Endothelial cell of umbilical vein (primary cell): ENCODE measurements around the gene TBX4. TPM values are rescaled to one million over a fixed set of nuclear protein-coding genes. Genes with fewer than 3 reads are reported as not detected.

ENCODE experiments used
- BruUV-seq: library from RNA; stranded (reverse); fragments of 400-500 nt; replicated peaks from 2 replicates; lab custom pipeline; 2021; lab: Mats Ljungman, UMichigan
- CTCF ChIA-PET: fragments of 300-600, 350-600 bp; sonication (Branson Sonifier 250); formaldehyde crosslinking; loops from one replicate; lab custom pipeline; 2021; ENCODE audit warnings: antibody characterized with exemption, inconsistent platforms; lab: Charles Lee
- POLR2A ChIA-PET: fragments of 300-600, 350-600 bp; sonication (Branson Sonifier 250); formaldehyde crosslinking; loops from one replicate; lab custom pipeline; 2021; ENCODE audit warnings: antibody characterized with exemption, inconsistent platforms; lab: Charles Lee
- DNase-seq: peaks from one replicate; pipeline ENCODE4 v3.0.0-alpha.2; 2011; ENCODE audit warnings: low read depth, low spot score
- FAIRE-seq: peaks from 2 replicates; lab custom pipeline; 2011; peaks lifted over from hg19 to GRCh38; lab: Jason Lieb, UNC
- H2AFZ ChIP-seq: 2 replicates; pipeline ENCODE4 v1.6.0; 2012; ENCODE audit warnings: low read depth, low read length, control low read depth, inconsistent platforms
- H3K27ac ChIP-seq: 2 replicates; pipeline ENCODE4 v1.5.1; 2011; ENCODE audit warnings: low read depth, mild to moderate bottlenecking, control low read depth, low read length, moderate library complexity; ENCODE audit not compliant: insufficient read depth
- H3K27me3 ChIP-seq, 2 experiments: 2 replicates each; pipeline versions ENCODE4 v1.6.0 to v1.6.1; 2011; ENCODE audit warnings: low read length in 2 of 2, mixed read lengths in 1 of 2; ENCODE audit not compliant: control insufficient read depth in 2 of 2, insufficient read depth in 2 of 2
- H3K36me3 ChIP-seq, 2 experiments: 2 replicates in 1 of 2; 3 replicates in 1 of 2; pipeline ENCODE4 v1.5.1; 2011; ENCODE audit warnings: low read length in 2 of 2, mild to moderate bottlenecking in 1 of 2, moderate library complexity in 1 of 2; ENCODE audit not compliant: control insufficient read depth in 2 of 2, insufficient read depth in 2 of 2; ENCODE audit errors: extremely low read depth in 1 of 2
- H3K4me1 ChIP-seq: 3 replicates; pipeline ENCODE4 v1.5.1; 2011; ENCODE audit warnings: mild to moderate bottlenecking, low read length; ENCODE audit not compliant: control insufficient read depth, insufficient read depth; ENCODE audit errors: extremely low read depth
- H3K4me2 ChIP-seq: 2 replicates; pipeline ENCODE4 v1.6.1; 2011; ENCODE audit warnings: low read length, control low read depth, mixed read lengths; ENCODE audit not compliant: insufficient read depth
- H3K4me3 ChIP-seq, 3 experiments: fragments of 200-600 bp in 1 of 3; sonication (generic), shearing (Covaris generic) in 1 of 3; replicated peaks in 1 of 3; 2 replicates each; pipeline ENCODE4 v1.5.1; 2011 to 2016; ENCODE audit warnings: control low read depth in 3 of 3, low read length in 3 of 3, mild to moderate bottlenecking in 2 of 3, inconsistent platforms in 1 of 3, low read depth in 1 of 3, moderate library complexity in 1 of 3; ENCODE audit not compliant: insufficient read depth in 1 of 3
- H3K79me2 ChIP-seq: 2 replicates; pipeline ENCODE4 v1.6.0; 2012; ENCODE audit warnings: low read length, inconsistent platforms; ENCODE audit not compliant: control insufficient read depth, insufficient read depth
- H3K9ac ChIP-seq: replicated peaks from 2 replicates; pipeline ENCODE3; 2011; ENCODE audit warnings: low read length, control low read depth; ENCODE audit not compliant: insufficient read depth; ENCODE audit errors: extremely low read depth
- H3K9me1 ChIP-seq: replicated peaks from 3 replicates; pipeline ENCODE4 v1.6.0; 2011; ENCODE audit warnings: mild to moderate bottlenecking, low read length; ENCODE audit not compliant: control insufficient read depth, insufficient read depth; ENCODE audit errors: extremely low read depth
- H3K9me3 ChIP-seq: replicated peaks from 2 replicates; pipeline ENCODE4 v1.5.1; 2012; ENCODE audit warnings: low read length, inconsistent platforms; ENCODE audit not compliant: control insufficient read depth, insufficient read depth
- H4K20me1 ChIP-seq: replicated peaks from 2 replicates; pipeline ENCODE3; 2011; ENCODE audit warnings: mild to moderate bottlenecking, low read length; ENCODE audit not compliant: control insufficient read depth, insufficient read depth; ENCODE audit errors: extremely low read depth
- EZH2 ChIP-seq: IDR thresholded peaks from 2 replicates; pipeline ENCODE4 v1.6.1; 2012; ENCODE audit warnings: borderline replicate concordance, low read depth, mild to moderate bottlenecking, moderate library complexity, low read length, inconsistent platforms; ENCODE audit not compliant: severe bottlenecking
- FOS ChIP-seq: IDR thresholded peaks from 2 replicates; pipeline ENCODE4 v1.6.1; 2011; ENCODE audit warnings: mild to moderate bottlenecking, low read length, moderate library complexity, borderline replicate concordance; ENCODE audit not compliant: insufficient read depth
- GATA2 ChIP-seq: IDR thresholded peaks from 2 replicates; pipeline ENCODE4 v1.7.0; 2011; ENCODE audit warnings: low read depth, mild to moderate bottlenecking, moderate library complexity, mixed read lengths, low read length; ENCODE audit not compliant: insufficient read length, insufficient read depth
- JUN ChIP-seq: IDR thresholded peaks from 2 replicates; pipeline ENCODE4 v1.6.1; 2011; ENCODE audit warnings: borderline replicate concordance, low read depth; ENCODE audit not compliant: insufficient read length, insufficient read depth
- POLR2A ChIP-seq: IDR thresholded peaks from 2 replicates; pipeline ENCODE4 v1.6.1; 2012; ENCODE audit warnings: low read depth, mild to moderate bottlenecking, control low read depth, low read length
- POLR2AphosphoS5 ChIP-seq: IDR thresholded peaks from 2 replicates; pipeline ENCODE4 v1.6.1; 2012; ENCODE audit warnings: low read depth, mild to moderate bottlenecking, control low read depth, low read length, moderate library complexity; ENCODE audit not compliant: insufficient read depth
- dilution Hi-C: fragments of 300-500 bp; cut with MboI; formaldehyde crosslinking; loops from one replicate; pipeline ENCODE4 v1.15.0; 2019; ENCODE audit warnings: low sequenced_read_pairs; ENCODE audit not compliant: extremely low pct_ligation_motif_present
- intact Hi-C: fragments of 100-400 bp; cut with micrococcal nuclease; formaldehyde crosslinking; loops from one replicate; pipeline ENCODE4 v1.10.0; 2022
- polyA plus RNA-seq, 4 experiments: library from polyadenylated mRNA; depleted of rRNA in 3 of 4; stranded (reverse) in 3 of 4; unstranded in 1 of 4; fragments of >200 nt; gene quantifications; 2 replicates each; pipeline versions ENCODE4 v1.2.1 to v1.2.3, GENCODE V29; 2011 to 2012; ENCODE audit warnings: missing spikeins in 1 of 4
- total RNA-seq: library from RNA; stranded (reverse); gene quantifications from 2 replicates; pipeline ENCODE4 v1.2.3, GENCODE V29; 2021
- TF ChIP-seq, protein P1 (sequence below): IDR thresholded peaks from 2 replicates; pipeline ENCODE4 v1.6.1; 2011; ENCODE audit not compliant: insufficient read depth, insufficient read length

TBX4 gene
- total and polyA plus RNA-seq, 2 donors (not counting 3 experiments of a cell fraction or from before 2014, with no cell fraction given) = not detected

DNA sequence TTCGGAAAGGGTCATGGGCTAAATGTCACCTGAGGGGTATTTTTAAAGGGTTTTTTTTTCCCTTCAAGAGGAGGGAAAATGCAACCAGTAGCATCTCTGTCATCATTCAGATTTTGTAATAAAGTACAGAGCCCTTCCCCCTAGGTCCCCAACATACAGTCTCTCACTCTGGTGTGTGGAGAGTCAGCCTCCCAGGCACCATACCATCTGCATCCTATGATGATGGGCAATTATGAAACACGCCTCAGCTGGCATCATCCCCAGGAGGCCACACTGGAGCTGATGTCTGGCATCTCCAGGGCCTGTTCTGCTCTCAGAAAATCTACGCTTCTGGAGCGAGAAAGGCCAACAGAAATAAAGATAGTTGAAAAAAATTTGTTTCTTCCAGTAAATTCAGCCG, 32.0 kb downstream of the TBX4 start:
- Histone ChIP-seq H2AFZ (no peak overlapping the region), H3K9me3 (no peaks in the 10 kb centered on the region), H3K36me3 (no peaks in the 10 kb centered on the region), H3K4me2 (no peak overlapping the region), H3K79me2 (no peaks in the 10 kb centered on the region), H3K9ac (no peak overlapping the region), H3K27me3 (peaks cover 0 to 2% of the 10 kb centered on the region in 2 experiments), H3K4me1 (no peaks in the 10 kb centered on the region), H3K4me3 (no peak overlapping the region), H3K9me1 (no peaks in the 10 kb centered on the region), H4K20me1 (no peaks in the 10 kb centered on the region), H3K27ac (no peak overlapping the region)
- no peak for FAIRE-seq
- intact Hi-C loops = no loop called here
- no TSS peak for BruUV-seq
- CTCF ChIA-PET = interaction anchor here (1.3 kb wide), 1 partner anchor 10 kb away, joined by 4 read pairs; no protein-coding TSS in a partner anchor
- POLR2A ChIA-PET = no interaction called here
- DNase-seq = no peak
- dilution Hi-C loops = no loop called here
- no peak for TF ChIP-seq FOS
- TF ChIP-seq, protein P1, sequence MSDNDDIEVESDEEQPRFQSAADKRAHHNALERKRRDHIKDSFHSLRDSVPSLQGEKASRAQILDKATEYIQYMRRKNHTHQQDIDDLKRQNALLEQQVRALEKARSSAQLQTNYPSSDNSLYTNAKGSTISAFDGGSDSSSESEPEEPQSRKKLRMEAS = no peak

DNA sequence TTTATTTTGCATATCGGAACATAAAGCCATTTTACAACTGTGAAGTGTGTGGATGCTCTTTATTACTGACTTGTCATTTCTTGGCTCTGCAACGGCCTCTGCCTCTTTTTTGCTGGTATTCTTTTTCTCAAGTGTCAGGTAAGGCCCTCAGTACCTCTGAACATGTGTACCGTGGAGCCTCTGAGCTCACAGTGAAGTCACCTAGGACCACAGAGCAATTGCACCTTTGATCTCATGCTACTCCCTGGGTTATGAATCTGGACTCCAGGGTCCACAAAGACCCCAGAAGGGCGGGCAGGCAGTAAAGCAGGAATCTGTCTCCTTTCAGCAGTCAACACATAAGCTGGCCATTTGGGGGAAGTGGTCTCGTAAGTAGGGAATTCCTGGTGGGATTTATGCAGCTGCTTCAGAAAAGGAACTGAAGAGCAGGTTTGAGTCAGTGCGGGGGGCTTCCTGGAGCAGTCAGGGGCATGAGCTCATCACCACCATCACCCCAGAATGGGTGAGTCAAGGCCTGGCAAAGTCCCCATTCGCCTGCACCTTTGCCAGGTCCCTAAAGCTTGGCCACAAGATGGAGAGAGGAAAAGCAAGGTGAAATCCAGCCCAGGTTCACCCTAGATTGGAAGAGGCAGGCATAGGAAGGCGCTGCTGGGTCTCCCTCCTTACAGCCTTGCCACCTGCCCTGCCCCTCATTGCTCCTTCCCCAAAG, 33.0 kb downstream of the TBX4 start:
- Histone ChIP-seq H3K79me2 (no peaks in the 10 kb centered on the region), H3K27me3 (peaks cover 0 to 2% of the 10 kb centered on the region in 2 experiments), H3K4me2 (no peak overlapping the region), H2AFZ (no peak overlapping the region), H3K9me1 (no peaks in the 10 kb centered on the region), H3K9me3 (no peaks in the 10 kb centered on the region), H3K9ac (no peak overlapping the region), H3K4me1 (no peaks in the 10 kb centered on the region), H4K20me1 (no peaks in the 10 kb centered on the region), H3K27ac (no peak overlapping the region), H3K4me3 (no peak overlapping the region), H3K36me3 (no peaks in the 10 kb centered on the region)
- no TSS peak for BruUV-seq
- POLR2A ChIA-PET = no interaction called here
- dilution Hi-C loops = no loop called here
- TF ChIP-seq POLR2A (no peak), EZH2 (no peak), FOS (no peak), GATA2 (no peak), JUN (no peak), POLR2AphosphoS5 (no peak)
- TF ChIP-seq, protein P1 = no peak
- CTCF ChIA-PET = interaction anchor here (1.3 kb wide), 2 partner anchors 11 to 18 kb away, joined by 3 to 4 read pairs; no protein-coding TSS in a partner anchor
- intact Hi-C loops = no loop called here
- DNase-seq (no peak), FAIRE-seq (no peak)
